GM12892 (cell line): ENCODE data around the gene SLC26A4.
A peak's percentile ranks its signal among the peaks of the same experiment; 100 is the strongest.

ENCODE experiments used
- POLR2A ChIP-seq: IDR thresholded peaks from 2 replicates; pipeline ENCODE4 v1.6.1; 2011; ENCODE audit warnings: low read depth, low read length, control low read depth
- POLR2AphosphoS5 ChIP-seq: IDR thresholded peaks from 2 replicates; pipeline ENCODE4 v1.6.1; 2011; ENCODE audit warnings: low read depth, low read length, control low read depth
- TAF1 ChIP-seq: IDR thresholded peaks from 2 replicates; pipeline ENCODE4 v1.6.1; 2011; ENCODE audit warnings: low read depth, mild to moderate bottlenecking, control low read depth, low read length, borderline replicate concordance

DNA sequence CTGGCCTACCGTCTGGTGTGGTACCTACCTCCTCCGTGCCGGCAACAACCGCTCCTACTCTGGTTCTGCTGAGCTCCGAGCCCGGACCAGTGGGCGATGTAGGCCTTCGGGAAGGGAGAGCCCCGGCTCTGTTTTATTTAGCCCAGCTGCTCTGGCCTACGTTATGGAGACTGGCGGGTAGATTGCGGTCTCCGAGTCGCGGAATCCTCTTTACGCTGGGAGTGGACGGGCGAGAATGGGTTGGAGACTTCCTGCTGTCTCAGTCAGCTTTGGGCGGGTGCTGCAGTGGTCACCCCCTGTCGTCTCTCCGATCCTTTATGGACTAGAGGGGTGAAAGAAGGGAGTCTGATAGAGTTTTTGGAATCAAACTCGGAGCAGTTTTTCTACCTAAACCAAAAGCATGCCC, 83.7 kb downstream of the SLC26A4 start:
- no peak for TF ChIP-seq POLR2A
- TF ChIP-seq POLR2AphosphoS5, result no peak
- TF ChIP-seq TAF1, result 0 out of 2 replicates have a peak, but pooled peaks have one; percentile 15
